Chondrocyte (in vitro differentiated cells): ENCODE results near the gene DERA. TPM values are rescaled to one million over a fixed set of nuclear protein-coding genes. Genes with fewer than 3 reads are reported as not detected.
A peak's percentile ranks its signal among the peaks of the same experiment; 100 is the strongest.

Experiments used
- DNase-seq: peaks from one replicate; pipeline ENCODE4 v3.0.0; 2021; ENCODE audit warnings: mixed read lengths, low spot score
- H3K27ac Mint-ChIP-seq: one replicate; pipeline ENCODE4 v1.8.0; 2021; ENCODE audit warnings: mild to moderate bottlenecking, moderate library complexity, mixed read lengths; ENCODE audit not compliant: unreplicated experiment
- H3K27me3 Mint-ChIP-seq: 2 replicates; pipeline ENCODE4 v1.8.0; 2021; ENCODE audit warnings: low read depth, mixed read lengths
- H3K36me3 Mint-ChIP-seq: 2 replicates; pipeline ENCODE4 v1.8.0; 2021; ENCODE audit warnings: low read depth, mixed read lengths
- H3K4me1 Mint-ChIP-seq: 2 replicates; pipeline ENCODE4 v1.8.0; 2021; ENCODE audit warnings: low read depth, mild to moderate bottlenecking, mixed read lengths
- H3K4me3 Mint-ChIP-seq: one replicate; pipeline ENCODE4 v1.8.0; 2021; ENCODE audit warnings: mild to moderate bottlenecking, moderate library complexity, mixed read lengths; ENCODE audit not compliant: unreplicated experiment
- H3K9me3 Mint-ChIP-seq: 2 replicates; pipeline ENCODE4 v1.8.0; 2021; ENCODE audit warnings: low read depth, mixed read lengths
- CTCF ChIP-seq: fragments of 200-600 bp; sonication (generic); IDR thresholded peaks from 2 replicates; pipeline ENCODE4 v1.5.0; 2021; ENCODE audit warnings: antibody characterized with exemption, mild to moderate bottlenecking, moderate library complexity
- long read RNA-seq: library from polyadenylated mRNA; stranded (forward); transcript quantifications from one replicate; pipeline ENCODE4 v2.0.0, GENCODE V29; 2021
- total RNA-seq: library from RNA; stranded (reverse); gene quantifications from 3 replicates; pipeline ENCODE4 v1.2.1, GENCODE V29; 2021

Gene DERA
- total RNA-seq: 15.5 to 26.2 TPM (median 16.0 TPM) in 3 replicates
- long read RNA-seq, transcript DERA-201 (9 exons, 1,705 nt): major isoform, 34 of 43 reads
- long read RNA-seq, partial matches to known transcripts: 2 of 43 reads
- long read RNA-seq, other reads (novel, unspliced or antisense): 6 of 43 reads

DNA sequence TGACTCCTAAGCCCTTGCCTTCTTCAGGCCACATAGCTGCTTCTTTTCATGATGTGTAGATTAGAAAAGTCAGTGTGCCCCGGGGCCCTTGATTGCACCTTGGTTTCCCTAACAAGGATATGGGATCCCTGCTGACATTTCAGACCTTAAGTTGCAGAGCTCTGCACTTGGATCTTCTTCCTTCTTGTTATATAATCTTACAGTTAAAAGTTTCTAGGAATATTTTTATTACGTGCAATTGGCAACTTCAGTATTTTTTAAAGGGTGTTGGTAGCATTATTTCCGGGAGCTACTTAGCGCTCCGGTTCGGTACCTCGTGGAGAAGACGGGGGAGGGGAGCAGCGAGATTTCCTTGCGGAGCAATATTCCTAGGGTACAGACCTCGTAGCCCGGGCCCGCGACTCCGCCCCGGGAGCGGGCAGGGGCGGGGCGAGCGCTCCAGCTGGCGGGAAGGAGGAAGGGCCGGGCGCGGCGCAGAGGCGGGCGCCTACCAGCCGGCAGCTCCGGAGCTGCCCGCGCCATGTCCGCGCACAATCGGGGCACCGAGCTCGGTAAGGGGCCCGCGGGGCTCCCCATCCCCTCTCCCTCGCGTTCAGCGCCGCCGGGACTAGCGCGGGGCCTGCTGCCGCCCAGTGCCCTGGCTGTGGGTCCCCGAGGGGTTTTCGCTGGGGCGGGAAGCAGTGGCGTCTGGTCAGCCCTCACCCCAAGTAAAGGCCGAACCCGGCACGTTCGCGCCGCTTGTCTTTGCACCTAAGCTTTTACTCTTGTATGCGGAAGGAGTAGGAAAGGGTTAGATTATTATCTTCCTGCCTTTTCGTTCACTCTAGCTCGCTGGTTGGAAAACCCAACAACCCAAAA lies at the start of gene DERA:
DERA (plus strand) TSS at position 469 of the 858 bp plus-strand sequence; CDS start at position 521, 52 bp downstream.
- H3K27me3 Mint-ChIP-seq: no peaks in the 10 kb centered on the region
- peaks cover 23% of the 10 kb centered on the region for H3K4me1 Mint-ChIP-seq
- peak within 1 kb of the TSS; percentile 84 for H3K4me3 Mint-ChIP-seq
- no peaks in the 10 kb centered on the region for H3K9me3 Mint-ChIP-seq
- DNase-seq: no peak
- no peaks in the 10 kb centered on the region for H3K36me3 Mint-ChIP-seq
- TF ChIP-seq CTCF: peak; percentile 33
- peak within 1 kb of the TSS; percentile 89 for H3K27ac Mint-ChIP-seq

- Mint-ChIP-seq H3K4me1 (peaks cover 21% of the 10 kb centered on the region), H3K4me3 (no peak overlapping the region), H3K27ac (no peak overlapping the region), H3K9me3 (no peaks in the 10 kb centered on the region), H3K27me3 (no peaks in the 10 kb centered on the region), H3K36me3 (no peaks in the 10 kb centered on the region)
- DNase-seq: no peak
- no peak for TF ChIP-seq CTCF
These were observed 49.7 kb upstream of the DERA start for GRCh38 chr12:15861404-15861803.

- H3K27ac Mint-ChIP-seq: no peak overlapping the region
- peaks cover 16% of the 10 kb centered on the region for H3K4me1 Mint-ChIP-seq
- no peaks in the 10 kb centered on the region for H3K36me3 Mint-ChIP-seq
- H3K9me3 Mint-ChIP-seq: no peaks in the 10 kb centered on the region
- H3K4me3 Mint-ChIP-seq: no peak overlapping the region
- no peak for DNase-seq
- no peaks in the 10 kb centered on the region for H3K27me3 Mint-ChIP-seq
- TF ChIP-seq CTCF: no peak
These were observed 48.3 kb upstream of the DERA start for GRCh38 chr12:15862840-15863239.

- TF ChIP-seq CTCF: no peak
- Mint-ChIP-seq H3K4me3 (no peak overlapping the region), H3K27ac (no peak overlapping the region)
These were observed 47.8 kb upstream of the DERA start for GRCh38 chr12:15863372-15863771.

DNA sequence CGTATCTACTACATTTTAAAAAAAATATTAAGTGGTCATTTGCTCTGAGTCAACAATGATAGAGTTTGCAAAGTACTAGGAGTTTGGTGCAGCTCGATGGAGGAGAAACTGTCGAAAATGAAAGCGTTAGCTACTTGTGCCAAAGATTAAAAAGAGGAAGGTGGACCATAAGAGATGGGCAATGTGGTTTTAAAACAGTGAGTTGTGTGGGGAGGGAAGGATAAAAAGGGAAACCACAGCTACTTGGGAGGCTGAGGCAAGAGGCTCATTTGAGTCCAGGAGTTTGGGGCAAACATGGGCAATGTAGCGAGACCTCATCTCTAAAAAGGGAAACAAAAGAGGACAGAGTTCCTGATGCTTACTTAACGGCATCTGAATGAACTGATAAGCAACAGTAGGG lies 47.1 kb upstream of the DERA start:
- H3K4me3 Mint-ChIP-seq: no peak overlapping the region
- no peak for DNase-seq
- TF ChIP-seq CTCF: no peak
- no peaks in the 10 kb centered on the region for H3K36me3 Mint-ChIP-seq
- H3K27ac Mint-ChIP-seq: no peak overlapping the region
- peaks cover 6% of the 10 kb centered on the region for H3K4me1 Mint-ChIP-seq
- H3K27me3 Mint-ChIP-seq: no peaks in the 10 kb centered on the region
- no peaks in the 10 kb centered on the region for H3K9me3 Mint-ChIP-seq

More at GRCh38 chr12:15863372-15863771, 47.8 kb upstream of the DERA start:
- no peak for DNase-seq
- H3K9me3 Mint-ChIP-seq: no peaks in the 10 kb centered on the region
- peaks cover 11% of the 10 kb centered on the region for H3K4me1 Mint-ChIP-seq
- no peaks in the 10 kb centered on the region for H3K36me3 Mint-ChIP-seq
- H3K27me3 Mint-ChIP-seq: no peaks in the 10 kb centered on the region
